PC-3 (cell line): Measurements from ENCODE around the gene RFX7.

Experiments
- EZH2 ChIP-seq: fragments of 300-600 bp; sonication (generic); IDR thresholded peaks from one replicate; pipeline ENCODE4 v1.6.1; 2017; ENCODE audit warnings: antibody characterized with exemption, mild to moderate bottlenecking, low read length; ENCODE audit not compliant: unreplicated experiment
- TF ChIP-seq, protein P1 (sequence below): fragments of 300-600 bp; sonication (generic); conservative IDR thresholded peaks from 2 replicates; pipeline ENCODE4 v1.5.1; 2017; ENCODE audit warnings: antibody characterized with exemption, low read depth, mild to moderate bottlenecking, low read length

DNA sequence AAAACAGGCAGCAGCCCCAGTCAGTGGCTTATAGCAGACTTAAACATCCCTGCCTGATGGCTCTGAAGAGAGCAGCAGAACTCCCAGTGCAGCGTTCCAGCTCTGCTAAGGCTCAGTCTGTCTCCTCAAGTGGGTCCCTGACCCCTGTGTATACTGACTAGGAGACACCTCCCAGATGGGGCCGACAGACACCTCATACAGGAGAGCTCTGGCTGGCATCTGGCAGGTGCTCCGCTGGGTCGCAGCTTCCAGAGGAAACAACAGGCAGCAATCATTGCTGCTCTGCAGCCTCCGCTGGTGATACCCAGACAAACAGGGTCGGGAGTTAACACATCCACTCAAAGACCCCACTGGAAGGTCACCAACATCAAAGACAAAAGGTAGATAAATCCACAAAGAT lies 93.5 kb downstream of the RFX7 start:
- no peak for TF ChIP-seq EZH2
- TF ChIP-seq, protein P1, sequence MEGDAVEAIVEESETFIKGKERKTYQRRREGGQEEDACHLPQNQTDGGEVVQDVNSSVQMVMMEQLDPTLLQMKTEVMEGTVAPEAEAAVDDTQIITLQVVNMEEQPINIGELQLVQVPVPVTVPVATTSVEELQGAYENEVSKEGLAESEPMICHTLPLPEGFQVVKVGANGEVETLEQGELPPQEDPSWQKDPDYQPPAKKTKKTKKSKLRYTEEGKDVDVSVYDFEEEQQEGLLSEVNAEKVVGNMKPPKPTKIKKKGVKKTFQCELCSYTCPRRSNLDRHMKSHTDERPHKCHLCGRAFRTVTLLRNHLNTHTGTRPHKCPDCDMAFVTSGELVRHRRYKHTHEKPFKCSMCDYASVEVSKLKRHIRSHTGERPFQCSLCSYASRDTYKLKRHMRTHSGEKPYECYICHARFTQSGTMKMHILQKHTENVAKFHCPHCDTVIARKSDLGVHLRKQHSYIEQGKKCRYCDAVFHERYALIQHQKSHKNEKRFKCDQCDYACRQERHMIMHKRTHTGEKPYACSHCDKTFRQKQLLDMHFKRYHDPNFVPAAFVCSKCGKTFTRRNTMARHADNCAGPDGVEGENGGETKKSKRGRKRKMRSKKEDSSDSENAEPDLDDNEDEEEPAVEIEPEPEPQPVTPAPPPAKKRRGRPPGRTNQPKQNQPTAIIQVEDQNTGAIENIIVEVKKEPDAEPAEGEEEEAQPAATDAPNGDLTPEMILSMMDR: no peak
